ENCODE measurements around the gene BTNL8. TPM values are rescaled to one million over a fixed set of nuclear protein-coding genes. Genes with fewer than 3 reads are reported as not detected.

The BTNL8 gene
- total and polyA plus RNA-seq, 12 donors, result 0.09 to 0.28 (median 0.18) TPM; not detected in 9

DNA sequence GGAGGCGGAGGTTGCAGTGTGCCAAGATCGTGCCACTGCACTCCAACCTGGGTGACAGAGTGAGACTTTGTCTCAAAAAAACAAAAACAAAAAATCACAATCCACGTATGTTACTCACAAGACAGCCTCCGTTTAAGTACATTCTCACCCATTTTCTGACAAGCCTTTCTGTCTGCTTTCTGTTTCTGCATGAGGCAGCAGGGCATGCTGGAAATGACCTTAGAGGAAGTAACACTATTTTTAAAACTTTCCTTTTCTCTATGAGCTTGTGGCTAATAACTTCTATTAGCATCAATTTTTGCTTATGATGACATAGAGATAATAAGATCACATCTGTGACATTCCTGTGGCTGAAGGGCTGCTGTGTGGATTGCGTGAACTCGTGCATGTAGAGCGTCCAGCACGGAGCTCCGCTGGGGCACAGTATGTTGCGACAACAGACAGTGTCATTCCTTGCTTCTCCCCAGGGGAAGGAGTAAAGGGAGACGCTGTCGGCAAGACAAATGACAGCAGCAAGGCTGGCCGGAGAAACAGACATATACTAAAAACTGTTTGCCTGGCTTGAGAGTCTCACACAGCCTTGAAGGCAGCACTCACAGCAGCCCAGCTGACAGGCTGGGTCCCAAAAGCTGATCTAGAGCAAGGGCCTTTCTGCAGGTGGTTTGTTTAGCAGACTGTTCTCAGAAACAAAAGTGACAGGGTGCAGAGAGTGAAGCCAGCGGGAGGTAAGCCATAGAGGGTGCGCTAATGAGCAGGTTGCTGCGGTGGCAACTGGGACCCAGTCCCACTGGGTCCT lies 91.3 kb downstream of the BTNL8 start:
- H3K36me3 ChIP-seq, result no peaks in the 10 kb centered on the region
- 56 to 68% methylated on average over 16 of the region's 16 CpGs for WGBS, 2 donors
- TF ChIP-seq, protein P1, sequence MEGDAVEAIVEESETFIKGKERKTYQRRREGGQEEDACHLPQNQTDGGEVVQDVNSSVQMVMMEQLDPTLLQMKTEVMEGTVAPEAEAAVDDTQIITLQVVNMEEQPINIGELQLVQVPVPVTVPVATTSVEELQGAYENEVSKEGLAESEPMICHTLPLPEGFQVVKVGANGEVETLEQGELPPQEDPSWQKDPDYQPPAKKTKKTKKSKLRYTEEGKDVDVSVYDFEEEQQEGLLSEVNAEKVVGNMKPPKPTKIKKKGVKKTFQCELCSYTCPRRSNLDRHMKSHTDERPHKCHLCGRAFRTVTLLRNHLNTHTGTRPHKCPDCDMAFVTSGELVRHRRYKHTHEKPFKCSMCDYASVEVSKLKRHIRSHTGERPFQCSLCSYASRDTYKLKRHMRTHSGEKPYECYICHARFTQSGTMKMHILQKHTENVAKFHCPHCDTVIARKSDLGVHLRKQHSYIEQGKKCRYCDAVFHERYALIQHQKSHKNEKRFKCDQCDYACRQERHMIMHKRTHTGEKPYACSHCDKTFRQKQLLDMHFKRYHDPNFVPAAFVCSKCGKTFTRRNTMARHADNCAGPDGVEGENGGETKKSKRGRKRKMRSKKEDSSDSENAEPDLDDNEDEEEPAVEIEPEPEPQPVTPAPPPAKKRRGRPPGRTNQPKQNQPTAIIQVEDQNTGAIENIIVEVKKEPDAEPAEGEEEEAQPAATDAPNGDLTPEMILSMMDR (IDR thresholded peaks at IDR 0.05), result no peak
- H3K4me3 ChIP-seq, result no peak overlapping the region
- intact Hi-C loops (cut with DNase I), result no loop called here
- H3K27me3 ChIP-seq, result no peaks in the 10 kb centered on the region
- no peak overlapping the region for H3K27ac ChIP-seq
- ATAC-seq (no peak), DNase-seq (no peak)
- peaks cover 0 to 19% (median 0%) of the 10 kb centered on the region in 11 donors for H3K9me3 ChIP-seq
- H3K4me1 ChIP-seq, result no peaks in the 10 kb centered on the region

DNA sequence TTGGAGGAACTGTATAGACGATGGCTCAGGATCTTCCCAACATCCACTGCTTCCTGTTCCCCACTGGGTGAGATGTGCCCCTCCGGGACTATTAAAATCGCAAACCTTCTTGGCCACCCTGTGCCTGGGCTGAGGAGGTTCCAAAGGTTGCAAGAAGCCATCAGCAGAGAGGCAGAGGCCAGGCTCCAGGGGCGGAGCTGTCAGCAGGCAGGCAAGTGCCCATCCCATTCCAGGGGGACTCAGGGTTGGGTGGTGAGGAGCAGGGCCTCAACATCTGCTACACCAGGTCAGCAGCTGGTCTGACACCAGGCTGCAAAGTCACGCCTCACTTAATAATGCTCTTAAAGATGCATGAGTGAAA lies 91.9 kb downstream of the BTNL8 start:
- Histone ChIP-seq H3K4me3 (no peak overlapping the region), H3K27me3 (no peaks in the 10 kb centered on the region), H3K9me3 (peaks cover 0 to 19% (median 0%) of the 10 kb centered on the region in 11 donors), H3K4me1 (no peaks in the 10 kb centered on the region), H3K27ac (no peak overlapping the region), H3K36me3 (no peaks in the 10 kb centered on the region)
- ATAC-seq (no peak), DNase-seq (no peak)
- whole genome bisulfite sequencing, 2 donors, result 60 to 76% methylated on average over 5 of the region's 5 CpGs
- TF ChIP-seq, protein P1 (IDR thresholded peaks at IDR 0.05), result no peak
- intact Hi-C loops (cut with DNase I), result no loop called here

Other genes starting within 250 kb of the BTNL8 start
- 1 to 10 TPM; 3.8 to 9.3 (median 6.3) TPM for gene FLT4, start 249.6 kb upstream of the BTNL8 start, total RNA-seq
- gene FLT4, start 249.6 kb upstream of the BTNL8 start, polyA plus RNA-seq, result 10 to 100 TPM in 1 of 2 donors, 1 to 10 TPM in 1; 4.5 to 10.8 TPM
- not detected for gene OR2Y1, start 159.1 kb upstream of the BTNL8 start, total RNA-seq
- not detected for gene OR2Y1, start 159.1 kb upstream of the BTNL8 start, polyA plus RNA-seq
- 100 to 1,000 TPM in 2 of 10 donors, 10 to 100 TPM in 8; 50.1 to 118 (median 59.7) TPM for gene MGAT1, start 96.4 kb upstream of the BTNL8 start, total RNA-seq
- 100 to 1,000 TPM in 1 of 2 donors, 10 to 100 TPM in 1; 71.7 to 127 TPM for gene MGAT1, start 96.4 kb upstream of the BTNL8 start, polyA plus RNA-seq
- 10 to 100 TPM; 11.3 to 17.6 (median 13.6) TPM for gene ZFP62, start 37.9 kb upstream of the BTNL8 start, total RNA-seq
- 10 to 100 TPM in 1 of 2 donors, 1 to 10 TPM in 1; 6.4 to 24.9 TPM for gene ZFP62, start 37.9 kb upstream of the BTNL8 start, polyA plus RNA-seq
- gene BTNL3, start 89.7 kb downstream of the BTNL8 start, total RNA-seq, result under 1 TPM in 1 of 10 donors, not detected in 9; 0.17 TPM
- under 1 TPM in 1 of 2 donors, not detected in 1; 0.03 TPM for gene BTNL3, start 89.7 kb downstream of the BTNL8 start, polyA plus RNA-seq
- 100 to 1,000 TPM in 2 of 10 donors, 10 to 100 TPM in 8; 16.0 to 140 (median 29.2) TPM for gene BTNL9, start 141.1 kb downstream of the BTNL8 start, total RNA-seq
- 100 to 1,000 TPM in 1 of 2 donors, 10 to 100 TPM in 1; 38.8 to 254 TPM for gene BTNL9, start 141.1 kb downstream of the BTNL8 start, polyA plus RNA-seq
- gene OR2V1, start 232.0 kb downstream of the BTNL8 start, total RNA-seq, result not detected
- gene OR2V1, start 232.0 kb downstream of the BTNL8 start, polyA plus RNA-seq, result not detected
- gene OR2V2, start 248.4 kb downstream of the BTNL8 start, total RNA-seq, result not detected
- not detected for gene OR2V2, start 248.4 kb downstream of the BTNL8 start, polyA plus RNA-seq